SK-N-SH treated with all-trans-retinoic acid at 6 μM for 48 hours (cell line): Measurements from ENCODE around the gene SMYD2.

Source experiments
- ARNTL ChIP-seq: fragments of 450-650 bp; formaldehyde crosslinking; IDR thresholded peaks from 2 replicates; pipeline ENCODE4 v1.5.0; 2020; ENCODE audit warnings: low read depth, mild to moderate bottlenecking, moderate library complexity, borderline replicate concordance
- BACH2 ChIP-seq: fragments of 250-450 bp; sonication (Bioruptor Pico); IDR thresholded peaks from 2 replicates; pipeline ENCODE4 v1.9.0; 2021; ENCODE audit warnings: mild to moderate bottlenecking, borderline replicate concordance
- CSDC2 ChIP-seq: fragments of 250-450 bp; sonication (Bioruptor Pico); IDR thresholded peaks from 2 replicates; pipeline ENCODE4 v1.5.0; 2020; ENCODE audit warnings: mild to moderate bottlenecking, moderate library complexity
- PPARA ChIP-seq: fragments of 250-450 bp; sonication (Bioruptor Pico); IDR thresholded peaks from 2 replicates; pipeline ENCODE4 v1.5.0; 2020; ENCODE audit warnings: mild to moderate bottlenecking, borderline replicate concordance
- RARB ChIP-seq: fragments of 250-450 bp; sonication (Bioruptor Pico); IDR thresholded peaks from 2 replicates; pipeline ENCODE4 v1.8.0; 2021; ENCODE audit warnings: mild to moderate bottlenecking, moderate library complexity
- TCF4 ChIP-seq: fragments of 250-450 bp; sonication (Bioruptor Pico); IDR thresholded peaks from 2 replicates; pipeline ENCODE4 v1.8.0; 2021; ENCODE audit warnings: mild to moderate bottlenecking, moderate library complexity, borderline replicate concordance
- ZC3H10 ChIP-seq: fragments of 250-450 bp; sonication (Bioruptor Pico); IDR thresholded peaks from 2 replicates; pipeline ENCODE4 v1.5.1; 2021; ENCODE audit warnings: mild to moderate bottlenecking, moderate library complexity
- ZFP3 ChIP-seq: fragments of 250-450 bp; sonication (Bioruptor Pico); IDR thresholded peaks from 2 replicates; pipeline ENCODE4 v1.5.0; 2020; ENCODE audit warnings: mild to moderate bottlenecking, moderate library complexity
- ZFP30 ChIP-seq: fragments of 450-650 bp; formaldehyde crosslinking; IDR thresholded peaks from 2 replicates; pipeline ENCODE4 v1.5.0; 2022; ENCODE audit warnings: mild to moderate bottlenecking, moderate library complexity
- ZNF565 ChIP-seq: fragments of 450-650 bp; formaldehyde crosslinking; conservative IDR thresholded peaks from 2 replicates; pipeline ENCODE4 v1.5.0; 2020; ENCODE audit warnings: low read depth, mild to moderate bottlenecking, moderate library complexity
- ZNF70 ChIP-seq: fragments of 450-650 bp; formaldehyde crosslinking; IDR thresholded peaks from 2 replicates; pipeline ENCODE4 v1.5.0; 2020; ENCODE audit warnings: mild to moderate bottlenecking, moderate library complexity
- TF ChIP-seq, protein P1 (sequence below): fragments of 250-450 bp; sonication (Bioruptor Pico); IDR thresholded peaks from 2 replicates; pipeline ENCODE4 v1.8.0; 2020; ENCODE audit warnings: mild to moderate bottlenecking, moderate library complexity, borderline replicate concordance
- TF ChIP-seq, protein P2 (sequence below): fragments of 250-450 bp; sonication (Bioruptor Pico); IDR thresholded peaks from 2 replicates; pipeline ENCODE4 v1.8.0; 2021; ENCODE audit warnings: low read depth, mild to moderate bottlenecking, moderate library complexity, borderline replicate concordance
- TF ChIP-seq, protein P3 (sequence below): fragments of 250-450 bp; sonication (Bioruptor Pico); IDR thresholded peaks from 2 replicates; pipeline ENCODE4 v1.5.1; 2020; ENCODE audit warnings: low read depth, mild to moderate bottlenecking, moderate library complexity

DNA sequence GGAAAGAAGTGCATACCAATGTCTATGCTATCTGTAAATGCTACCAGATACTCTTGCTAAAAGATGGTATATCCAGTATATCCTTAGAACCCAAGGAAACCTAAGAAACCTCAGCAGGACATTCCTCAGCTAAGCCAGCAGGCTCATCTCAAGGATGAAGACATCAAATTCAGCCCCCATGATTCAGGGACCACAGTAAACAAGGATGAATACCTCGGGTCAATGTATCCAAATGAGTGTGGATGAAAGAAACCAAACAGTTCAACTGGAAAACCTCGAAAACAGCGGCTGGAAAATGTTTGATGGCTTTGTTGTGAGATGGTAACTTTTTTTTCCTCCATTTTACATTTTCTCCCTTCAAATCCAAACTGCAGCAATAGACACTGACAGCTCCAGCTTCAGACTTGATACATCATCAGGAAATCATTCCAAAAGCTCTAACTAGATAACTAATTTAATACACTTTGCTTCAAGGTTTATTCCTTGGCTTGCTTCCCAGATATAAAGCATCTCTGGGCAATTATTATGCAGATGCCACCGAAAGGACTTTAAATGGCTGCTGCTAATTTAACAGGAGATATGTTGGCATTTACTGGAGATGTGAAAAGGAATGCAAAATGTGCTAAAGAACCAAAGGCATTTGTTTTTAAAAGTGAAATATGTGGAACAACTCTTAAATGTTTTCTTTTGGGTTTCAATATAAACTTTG is 73.6 kb downstream of the SMYD2 start:
- TF ChIP-seq, protein P1, sequence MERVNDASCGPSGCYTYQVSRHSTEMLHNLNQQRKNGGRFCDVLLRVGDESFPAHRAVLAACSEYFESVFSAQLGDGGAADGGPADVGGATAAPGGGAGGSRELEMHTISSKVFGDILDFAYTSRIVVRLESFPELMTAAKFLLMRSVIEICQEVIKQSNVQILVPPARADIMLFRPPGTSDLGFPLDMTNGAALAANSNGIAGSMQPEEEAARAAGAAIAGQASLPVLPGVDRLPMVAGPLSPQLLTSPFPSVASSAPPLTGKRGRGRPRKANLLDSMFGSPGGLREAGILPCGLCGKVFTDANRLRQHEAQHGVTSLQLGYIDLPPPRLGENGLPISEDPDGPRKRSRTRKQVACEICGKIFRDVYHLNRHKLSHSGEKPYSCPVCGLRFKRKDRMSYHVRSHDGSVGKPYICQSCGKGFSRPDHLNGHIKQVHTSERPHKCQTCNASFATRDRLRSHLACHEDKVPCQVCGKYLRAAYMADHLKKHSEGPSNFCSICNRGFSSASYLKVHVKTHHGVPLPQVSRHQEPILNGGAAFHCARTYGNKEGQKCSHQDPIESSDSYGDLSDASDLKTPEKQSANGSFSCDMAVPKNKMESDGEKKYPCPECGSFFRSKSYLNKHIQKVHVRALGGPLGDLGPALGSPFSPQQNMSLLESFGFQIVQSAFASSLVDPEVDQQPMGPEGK (CRISPR knock-in tag): no peak
- no peak for TF ChIP-seq CSDC2
- no peak for TF ChIP-seq PPARA
- no peak for TF ChIP-seq ARNTL (CRISPR knock-in tag)
- no peak for TF ChIP-seq TCF4 (CRISPR knock-in tag)
- no peak for TF ChIP-seq ZNF565
- no peak for TF ChIP-seq RARB
- no peak for TF ChIP-seq ZFP30
- TF ChIP-seq, protein P2, sequence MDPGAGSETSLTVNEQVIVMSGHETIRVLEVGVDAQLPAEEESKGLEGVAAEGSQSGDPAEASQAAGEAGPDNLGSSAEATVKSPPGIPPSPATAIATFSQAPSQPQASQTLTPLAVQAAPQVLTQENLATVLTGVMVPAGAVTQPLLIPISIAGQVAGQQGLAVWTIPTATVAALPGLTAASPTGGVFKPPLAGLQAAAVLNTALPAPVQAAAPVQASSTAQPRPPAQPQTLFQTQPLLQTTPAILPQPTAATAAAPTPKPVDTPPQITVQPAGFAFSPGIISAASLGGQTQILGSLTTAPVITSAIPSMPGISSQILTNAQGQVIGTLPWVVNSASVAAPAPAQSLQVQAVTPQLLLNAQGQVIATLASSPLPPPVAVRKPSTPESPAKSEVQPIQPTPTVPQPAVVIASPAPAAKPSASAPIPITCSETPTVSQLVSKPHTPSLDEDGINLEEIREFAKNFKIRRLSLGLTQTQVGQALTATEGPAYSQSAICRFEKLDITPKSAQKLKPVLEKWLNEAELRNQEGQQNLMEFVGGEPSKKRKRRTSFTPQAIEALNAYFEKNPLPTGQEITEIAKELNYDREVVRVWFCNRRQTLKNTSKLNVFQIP (CRISPR knock-in tag): no peak
- no peak for TF ChIP-seq ZFP3 (CRISPR knock-in tag)
- no peak; the same call in 1 of the 2 replicates for TF ChIP-seq ZC3H10 (CRISPR knock-in tag)
- no peak for TF ChIP-seq BACH2
- TF ChIP-seq, protein P3, sequence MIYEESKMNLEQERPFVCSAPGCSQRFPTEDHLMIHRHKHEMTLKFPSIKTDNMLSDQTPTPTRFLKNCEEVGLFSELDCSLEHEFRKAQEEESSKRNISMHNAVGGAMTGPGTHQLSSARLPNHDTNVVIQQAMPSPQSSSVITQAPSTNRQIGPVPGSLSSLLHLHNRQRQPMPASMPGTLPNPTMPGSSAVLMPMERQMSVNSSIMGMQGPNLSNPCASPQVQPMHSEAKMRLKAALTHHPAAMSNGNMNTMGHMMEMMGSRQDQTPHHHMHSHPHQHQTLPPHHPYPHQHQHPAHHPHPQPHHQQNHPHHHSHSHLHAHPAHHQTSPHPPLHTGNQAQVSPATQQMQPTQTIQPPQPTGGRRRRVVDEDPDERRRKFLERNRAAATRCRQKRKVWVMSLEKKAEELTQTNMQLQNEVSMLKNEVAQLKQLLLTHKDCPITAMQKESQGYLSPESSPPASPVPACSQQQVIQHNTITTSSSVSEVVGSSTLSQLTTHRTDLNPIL (CRISPR knock-in tag): no peak
- TF ChIP-seq ZNF70: no peak
